Mesenchymal stem cell (in vitro differentiated cells and primary cell): ENCODE results near the gene FKBP7.

Source experiments
- DNase-seq: peaks from one replicate; pipeline ENCODE4 v3.0.0-alpha.2; 2013
- H2AFZ ChIP-seq: one replicate; pipeline ENCODE4 v1.6.1; 2013; ENCODE audit warnings: low read depth, mild to moderate bottlenecking, control low read depth, inconsistent platforms, low read length, moderate library complexity
- H2AK5ac ChIP-seq: 2 replicates; pipeline ENCODE4 v1.6.1; 2013; ENCODE audit warnings: low read length, moderate library complexity, mild to moderate bottlenecking, inconsistent platforms; ENCODE audit not compliant: severe bottlenecking
- H2BK120ac ChIP-seq: one replicate; pipeline ENCODE4 v1.6.1; 2013; ENCODE audit warnings: low read depth, mild to moderate bottlenecking, inconsistent platforms, low read length, moderate library complexity
- H2BK12ac ChIP-seq, 2 experiments: one replicate each; pipeline ENCODE4 v1.6.1; 2013; ENCODE audit warnings: inconsistent platforms in 2 of 2, low read length in 2 of 2, mild to moderate bottlenecking in 2 of 2, moderate library complexity in 2 of 2, control low read depth in 1 of 2
- H2BK15ac ChIP-seq: one replicate; pipeline ENCODE4 v1.6.1; 2013; ENCODE audit warnings: mild to moderate bottlenecking, low read depth, inconsistent platforms; ENCODE audit not compliant: poor library complexity, severe bottlenecking
- H2BK5ac ChIP-seq: 2 replicates; pipeline ENCODE4 v1.6.1; 2013; ENCODE audit warnings: low read depth, mild to moderate bottlenecking, low read length, control low read depth, inconsistent platforms; ENCODE audit not compliant: poor library complexity, severe bottlenecking
- H3K14ac ChIP-seq, 2 experiments: one replicate each; pipeline ENCODE4 v1.6.1; 2013; ENCODE audit warnings: inconsistent platforms in 2 of 2, low read length in 2 of 2, control low read depth in 1 of 2, mild to moderate bottlenecking in 1 of 2, moderate library complexity in 1 of 2
- H3K18ac ChIP-seq, 2 experiments: one replicate each; pipeline ENCODE4 v1.6.1; 2013; ENCODE audit warnings: inconsistent platforms in 2 of 2, low read length in 2 of 2, control low read depth in 1 of 2, low read depth in 1 of 2, mild to moderate bottlenecking in 1 of 2
- H3K23ac ChIP-seq, 2 experiments: one replicate each; pipeline ENCODE4 v1.6.1; 2013; ENCODE audit warnings: inconsistent platforms in 2 of 2, low read length in 2 of 2, mild to moderate bottlenecking in 2 of 2, moderate library complexity in 2 of 2, control low read depth in 1 of 2
- H3K27ac ChIP-seq: 2 replicates; pipeline ENCODE4 v1.5.1; 2013; ENCODE audit warnings: mild to moderate bottlenecking, moderate library complexity, low read length, control low read depth, inconsistent platforms; ENCODE audit not compliant: poor library complexity, severe bottlenecking
- H3K27me3 ChIP-seq, 2 experiments: 2 replicates each; pipeline versions ENCODE4 v1.6.1 to v1.7.0; 2013; ENCODE audit warnings: low read length in 2 of 2, mild to moderate bottlenecking in 2 of 2, moderate library complexity in 2 of 2, control low read depth in 1 of 2, inconsistent platforms in 1 of 2; ENCODE audit not compliant: control insufficient read depth in 1 of 2, insufficient read depth in 1 of 2
- H3K36me3 ChIP-seq, 2 experiments: 2 replicates each; pipeline versions ENCODE4 v1.6.1 to v1.7.0; 2013; ENCODE audit warnings: low read length in 2 of 2, control low read depth in 1 of 2, inconsistent platforms in 1 of 2, low read depth in 1 of 2, mild to moderate bottlenecking in 1 of 2; ENCODE audit not compliant: insufficient read depth in 2 of 2, control insufficient read depth in 1 of 2
- H3K4ac ChIP-seq, 2 experiments: one replicate each; pipeline ENCODE4 v1.6.1; 2013; ENCODE audit warnings: inconsistent platforms in 2 of 2, low read length in 2 of 2, mild to moderate bottlenecking in 2 of 2, moderate library complexity in 2 of 2, control low read depth in 1 of 2, low read depth in 1 of 2
- H3K4me1 ChIP-seq: 2 replicates; pipeline ENCODE4 v1.6.1; 2013; ENCODE audit warnings: low read depth, low read length, control low read depth; ENCODE audit not compliant: control insufficient read depth, insufficient read depth
- H3K4me2 ChIP-seq: 2 replicates; pipeline ENCODE4 v1.6.1; 2013; ENCODE audit warnings: low read length, mild to moderate bottlenecking, inconsistent platforms; ENCODE audit not compliant: poor library complexity, severe bottlenecking
- H3K4me3 ChIP-seq, 2 experiments: 2 replicates each; pipeline versions ENCODE4 v1.5.1 to v1.7.0; 2013; ENCODE audit warnings: low read length in 2 of 2, mild to moderate bottlenecking in 2 of 2, control low read depth in 1 of 2, low read depth in 1 of 2; ENCODE audit not compliant: insufficient read depth in 1 of 2
- H3K79me1 ChIP-seq: replicated peaks from 2 replicates; pipeline ENCODE4 v1.6.1; 2013; ENCODE audit warnings: mild to moderate bottlenecking, control low read depth, low read length, inconsistent platforms; ENCODE audit not compliant: poor library complexity, severe bottlenecking
- H3K9ac ChIP-seq: 2 replicates; pipeline ENCODE4 v1.7.0; 2013; ENCODE audit warnings: mild to moderate bottlenecking, low read length, moderate library complexity
- H3K9me3 ChIP-seq: 2 replicates; pipeline ENCODE4 v1.7.0; 2013; ENCODE audit warnings: mild to moderate bottlenecking, low read length; ENCODE audit not compliant: control insufficient read depth
- H4K8ac ChIP-seq: one replicate; pipeline ENCODE4 v1.6.1; 2013; ENCODE audit warnings: inconsistent platforms, mild to moderate bottlenecking, low read length, moderate library complexity
- H4K91ac ChIP-seq: one replicate; pipeline ENCODE4 v1.6.1; 2013; ENCODE audit warnings: mild to moderate bottlenecking, low read length, inconsistent platforms
- WGBS: methylation state at CpG from one replicate; pipeline ENCODE4 v1.1.7; 2013; ENCODE audit warnings: mixed read lengths; 5-methylcytosine and 5-hydroxymethylcytosine counted together

FKBP7 gene

GRCh38 chr2:178510384-178510783 lies 32.0 kb upstream of the FKBP7 start:
- Histone ChIP-seq H3K36me3 (peaks cover 6 to 40% of the 10 kb centered on the region in 2 experiments), H3K79me1 (peaks cover 13% of the 10 kb centered on the region), H3K9ac (no peak overlapping the region), H3K14ac (no peak overlapping the region), H2BK12ac (no peak overlapping the region), H4K91ac (no peak overlapping the region), H3K18ac (no peak overlapping the region), H2AFZ (no peak overlapping the region), H3K27ac (no peak overlapping the region), H3K4ac (no peak overlapping the region), H3K9me3 (no peaks in the 10 kb centered on the region), H3K27me3 (no peaks in the 10 kb centered on the region), H3K4me1 (peaks cover 2% of the 10 kb centered on the region), H3K4me3 (no peak overlapping the region), H2BK5ac (no peak overlapping the region), H3K23ac (no peak overlapping the region), H3K4me2 (no peak overlapping the region), H2BK15ac (no peak overlapping the region), H4K8ac (no peak overlapping the region), H2BK120ac (no peak overlapping the region), H2AK5ac (no peak overlapping the region)
- DNase-seq, result no peak
- 88% methylated on average over 5 of the region's 6 CpGs for WGBS

GRCh38 chr2:178508646-178509045 lies 30.2 kb upstream of the FKBP7 start:
- Histone ChIP-seq H2BK15ac (no peak overlapping the region), H3K4me1 (peaks cover 2% of the 10 kb centered on the region), H2BK5ac (no peak overlapping the region), H2AFZ (no peak overlapping the region), H3K27me3 (no peaks in the 10 kb centered on the region), H4K91ac (no peak overlapping the region), H3K23ac (no peak overlapping the region), H3K27ac (no peak overlapping the region), H2BK120ac (no peak overlapping the region), H3K4ac (no peak overlapping the region), H2AK5ac (no peak overlapping the region), H3K9ac (no peak overlapping the region), H4K8ac (no peak overlapping the region), H3K4me3 (no peak overlapping the region), H3K4me2 (no peak overlapping the region), H3K9me3 (no peaks in the 10 kb centered on the region), H3K79me1 (peaks cover 13% of the 10 kb centered on the region), H2BK12ac (no peak overlapping the region), H3K14ac (no peak overlapping the region), H3K18ac (no peak overlapping the region), H3K36me3 (peaks cover 6 to 57% of the 10 kb centered on the region in 2 experiments)
- no peak for DNase-seq
- WGBS, result no CpG with 5 or more reads among the region's 2 CpGs

GRCh38 chr2:178506949-178507348 lies 28.5 kb upstream of the FKBP7 start:
- peaks cover 13% of the 10 kb centered on the region for H3K79me1 ChIP-seq
- WGBS, result 100% methylated on average over 1 of the region's 1 CpG

GRCh38 chr2:178506524-178506923 lies 28.1 kb upstream of the FKBP7 start:
- no peak overlapping the region for H3K27ac ChIP-seq

More at GRCh38 chr2:178506949-178507348, 28.5 kb upstream of the FKBP7 start:
- H3K4ac ChIP-seq, result no peak overlapping the region
- H2BK5ac ChIP-seq, result no peak overlapping the region
- H3K18ac ChIP-seq, result no peak overlapping the region
- peaks cover 6 to 69% of the 10 kb centered on the region in 2 experiments for H3K36me3 ChIP-seq
- H3K27ac ChIP-seq, result no peak overlapping the region
- H3K4me3 ChIP-seq, result no peak overlapping the region
- H3K9ac ChIP-seq, result no peak overlapping the region
- no peak overlapping the region for H2BK15ac ChIP-seq
- H3K27me3 ChIP-seq, result no peaks in the 10 kb centered on the region
- H3K4me1 ChIP-seq, result no peaks in the 10 kb centered on the region
- H3K4me2 ChIP-seq, result no peak overlapping the region
- H3K9me3 ChIP-seq, result no peaks in the 10 kb centered on the region
- H4K8ac ChIP-seq, result no peak overlapping the region
- no peak overlapping the region for H2AK5ac ChIP-seq
- no peak for DNase-seq
- H2BK120ac ChIP-seq, result no peak overlapping the region
- H2AFZ ChIP-seq, result no peak overlapping the region
- H3K23ac ChIP-seq, result no peak overlapping the region
- no peak overlapping the region for H3K14ac ChIP-seq
- no peak overlapping the region for H2BK12ac ChIP-seq
- H4K91ac ChIP-seq, result no peak overlapping the region

More at GRCh38 chr2:178506524-178506923, 28.1 kb upstream of the FKBP7 start:
- Histone ChIP-seq H4K91ac (no peak overlapping the region), H3K4me3 (no peak overlapping the region), H2BK5ac (no peak overlapping the region), H2AFZ (no peak overlapping the region), H3K79me1 (peaks cover 13% of the 10 kb centered on the region), H3K4me1 (no peaks in the 10 kb centered on the region), H3K14ac (no peak overlapping the region), H3K27me3 (no peaks in the 10 kb centered on the region), H2BK120ac (no peak overlapping the region), H3K9ac (peak overlapping the region; percentile 12), H3K4me2 (no peak overlapping the region), H2BK12ac (no peak overlapping the region), H3K23ac (no peak overlapping the region), H3K9me3 (no peaks in the 10 kb centered on the region), H3K36me3 (peaks cover 6 to 69% of the 10 kb centered on the region in 2 experiments), H4K8ac (no peak overlapping the region), H2BK15ac (no peak overlapping the region), H3K4ac (no peak overlapping the region), H3K18ac (no peak overlapping the region), H2AK5ac (no peak overlapping the region)
- no peak for DNase-seq
- WGBS, result no CpG with 5 or more reads among the region's 2 CpGs
